Raji (cell line): Measurements from ENCODE around the gene USP43.

ENCODE experiments used
- POLR2A ChIP-seq: IDR thresholded peaks from 2 replicates; pipeline ENCODE4 v1.6.1; 2011; ENCODE audit warnings: low read depth, low read length, control low read depth; ENCODE audit not compliant: insufficient read depth

USP43 gene

GRCh38 chr17:9644910-9645751 lies at the start of gene USP43:
Gene USP43, plus strand, starts transcription at chr17:9645517. Its CDS starts 116 bp downstream, at chr17:9645633.
- no peak for TF ChIP-seq POLR2A

- TF ChIP-seq POLR2A: no peak
These were observed 46.7 kb upstream of the USP43 start for GRCh38 chr17:9598661-9599060.

- no peak for TF ChIP-seq POLR2A
These were observed 38.9 kb upstream of the USP43 start for GRCh38 chr17:9606453-9606852.

- TF ChIP-seq POLR2A: no peak
These were observed 33.8 kb upstream of the USP43 start for GRCh38 chr17:9611557-9611956.

GRCh38 chr17:9612006-9612405 lies 33.3 kb upstream of the USP43 start:
- no peak for TF ChIP-seq POLR2A

GRCh38 chr17:9615486-9615885 lies 29.8 kb upstream of the USP43 start:
- TF ChIP-seq POLR2A: no peak

- no peak for TF ChIP-seq POLR2A
These were observed 22.4 kb upstream of the USP43 start for GRCh38 chr17:9622961-9623360.

- no peak for TF ChIP-seq POLR2A
These were observed 16.8 kb upstream of the USP43 start for GRCh38 chr17:9628509-9628908.

- no peak for TF ChIP-seq POLR2A
These were observed 12.6 kb upstream of the USP43 start for GRCh38 chr17:9632741-9633140.

- TF ChIP-seq POLR2A: no peak
These were observed 10.0 kb upstream of the USP43 start for GRCh38 chr17:9635340-9635739.

- no peak for TF ChIP-seq POLR2A
These were observed 8.8 kb upstream of the USP43 start for GRCh38 chr17:9636501-9636900.

GRCh38 chr17:9643611-9644010 lies 1.7 kb upstream of the USP43 start:
- no peak for TF ChIP-seq POLR2A

GRCh38 chr17:9645851-9646545 lies 681 bp downstream of the USP43 start:
- TF ChIP-seq POLR2A: no peak

GRCh38 chr17:9646546-9646885 lies 1.2 kb downstream of the USP43 start:
- no peak for TF ChIP-seq POLR2A

- TF ChIP-seq POLR2A: no peak
These were observed 1.7 kb downstream of the USP43 start for GRCh38 chr17:9647014-9647413.

- no peak for TF ChIP-seq POLR2A
These were observed 3.3 kb downstream of the USP43 start for GRCh38 chr17:9648521-9649110.
